Esophagus muscularis mucosa (tissue), 4 donors: Measurements from ENCODE around the gene CTSW. TPM values are rescaled to one million over a fixed set of nuclear protein-coding genes. Genes with fewer than 3 reads are reported as not detected.

Experiments
- DNase-seq: peaks from one replicate; pipeline ENCODE4 v3.0.0-alpha.2; 2017; ENCODE audit errors: extremely low spot score
- H3K27ac ChIP-seq, 4 donors: fragments of 200-600 bp; sonication (generic); replicated peaks in 1 of 4; 1 replicate in 3 of 4; 2 replicates in 1 of 4; pipeline ENCODE4 v1.5.1; 2016 to 2019; ENCODE audit warnings: mild to moderate bottlenecking in 1 of 4
- H3K27me3 ChIP-seq, 4 donors: fragments of 200-600 bp; sonication (generic); one replicate each; pipeline versions ENCODE4 v1.5.1 to v1.6.0; 2016 to 2019
- H3K36me3 ChIP-seq, 4 donors: fragments of 200-600 bp; sonication (generic); one replicate each; pipeline ENCODE4 v1.5.1; 2016 to 2019
- H3K4me1 ChIP-seq, 4 donors: fragments of 200-600 bp; sonication (generic); one replicate each; pipeline ENCODE4 v1.5.1; 2016 to 2019
- H3K4me3 ChIP-seq, 4 donors: fragments of 200-600 bp; sonication (generic); 1 replicate in 2 of 4; 2 replicates in 2 of 4; pipeline ENCODE4 v1.5.1; 2016 to 2019; ENCODE audit warnings: mild to moderate bottlenecking in 4 of 4, moderate library complexity in 1 of 4
- H3K9me3 ChIP-seq, 4 donors: fragments of 200-600 bp; sonication (generic); 1 replicate in 3 of 4; 2 replicates in 1 of 4; pipeline ENCODE4 v1.5.1; 2016 to 2019
- CTCF ChIP-seq, 3 experiments: fragments of 200-600 bp in 2 of 3; fragments of 450-650 bp in 1 of 3; sonication (generic) in 2 of 3; IDR thresholded peaks; one replicate each; pipeline ENCODE4 v1.5.1; 2017 to 2019; ENCODE audit warnings: antibody characterized with exemption in 3 of 3, mild to moderate bottlenecking in 2 of 3, moderate library complexity in 1 of 3
- EP300 ChIP-seq: sonication (generic); formaldehyde crosslinking; IDR thresholded peaks from one replicate; pipeline ENCODE4 v1.6.1; 2017; ENCODE audit warnings: antibody characterized with exemption
- POLR2A ChIP-seq: fragments of 450-650 bp; IDR thresholded peaks from one replicate; pipeline ENCODE4 v1.6.1; 2017; ENCODE audit warnings: antibody characterized with exemption, moderate library complexity, mild to moderate bottlenecking, low read depth
- POLR2AphosphoS5 ChIP-seq, 2 donors: sonication (generic); formaldehyde crosslinking; IDR thresholded peaks; one replicate each; pipeline ENCODE4 v1.6.1; 2017; ENCODE audit warnings: antibody characterized with exemption in 2 of 2
- WGBS: methylation state at CpG from one replicate; pipeline ENCODE4 v1.1.5; 2018; 5-methylcytosine and 5-hydroxymethylcytosine counted together
- intact Hi-C: fragments of 100-400 bp; cut with DNase I; formaldehyde crosslinking; loops from one replicate; pipeline ENCODE4 v1.15.1; 2023
- total RNA-seq, 4 donors: library from RNA; depleted of rRNA; stranded (reverse); fragments of >200 nt; gene quantifications; one replicate each; pipeline versions ENCODE4 v1.1.0 to v1.2.1, GENCODE V29; 2016

Gene CTSW
- total RNA-seq, 4 donors from 2014 or later = 0.83 to 2.7 (median 1.5) TPM

GRCh38 chr11:65864706-65865471 is 14.7 kb upstream of the CTSW start:
- no peak overlapping the region for H3K4me3 ChIP-seq
- peak overlapping the region in 1 of 4 donors; percentile 36 for H3K27ac ChIP-seq
- intact Hi-C loops = no loop called here
- TF ChIP-seq POLR2AphosphoS5 (IDR thresholded peaks at IDR 0.05) (no peak), EP300 (no peak)
- no peaks in the 10 kb centered on the region for H3K27me3 ChIP-seq
- H3K9me3 ChIP-seq = no peaks in the 10 kb centered on the region
- DNase-seq = no peak
- WGBS = 86% methylated on average over 13 of the region's 18 CpGs
- H3K36me3 ChIP-seq = peaks cover 35 to 84% (median 81%) of the 10 kb centered on the region in 4 donors
- H3K4me1 ChIP-seq = peaks cover 19 to 76% (median 49%) of the 10 kb centered on the region in 4 donors

DNA sequence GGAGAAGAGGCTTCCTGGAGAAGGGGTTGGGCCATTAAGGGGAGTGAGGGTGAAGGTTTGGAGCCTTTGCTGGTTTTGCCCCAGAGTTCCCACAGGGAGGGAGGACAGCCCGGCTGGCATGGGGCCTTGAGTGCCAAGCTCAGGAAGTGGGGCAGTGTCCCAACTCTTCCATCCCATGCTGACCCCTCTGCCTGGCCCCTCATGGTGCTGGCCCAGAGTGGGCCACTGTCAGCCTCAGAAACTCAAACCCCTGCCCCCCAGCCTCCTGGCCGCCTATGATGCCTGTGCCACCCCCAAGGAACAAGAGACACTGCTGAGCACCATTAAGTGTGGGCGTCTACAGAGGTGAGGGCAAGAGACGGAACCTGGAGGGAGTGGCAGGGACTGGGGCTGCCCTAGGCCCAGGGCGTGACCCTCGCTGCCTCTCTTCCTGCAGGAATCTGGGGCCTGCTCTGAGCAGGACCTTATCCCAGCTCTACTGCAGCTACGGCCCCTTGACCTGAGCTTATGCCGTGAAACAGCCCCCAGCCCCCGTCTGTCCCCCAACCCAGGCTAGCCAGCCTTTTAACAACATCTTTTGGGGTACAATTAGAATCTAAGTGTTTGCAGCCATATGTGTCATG is 14.0 kb upstream of the CTSW start:
- Histone ChIP-seq H3K27ac (peak overlapping the region in 1 of 4 donors; percentile 36), H3K4me1 (peaks cover 23 to 81% (median 54%) of the 10 kb centered on the region in 4 donors), H3K9me3 (no peaks in the 10 kb centered on the region), H3K36me3 (peaks cover 35 to 92% (median 85%) of the 10 kb centered on the region in 4 donors), H3K27me3 (no peaks in the 10 kb centered on the region), H3K4me3 (no peak overlapping the region)
- 60% methylated on average over 4 of the region's 9 CpGs for WGBS
- intact Hi-C loops = no loop called here
- no peak for DNase-seq
- TF ChIP-seq POLR2AphosphoS5 (IDR thresholded peaks at IDR 0.05) (no peak), CTCF (IDR thresholded peaks at IDR 0.05) (no peak), EP300 (no peak), POLR2A (no peak)

DNA sequence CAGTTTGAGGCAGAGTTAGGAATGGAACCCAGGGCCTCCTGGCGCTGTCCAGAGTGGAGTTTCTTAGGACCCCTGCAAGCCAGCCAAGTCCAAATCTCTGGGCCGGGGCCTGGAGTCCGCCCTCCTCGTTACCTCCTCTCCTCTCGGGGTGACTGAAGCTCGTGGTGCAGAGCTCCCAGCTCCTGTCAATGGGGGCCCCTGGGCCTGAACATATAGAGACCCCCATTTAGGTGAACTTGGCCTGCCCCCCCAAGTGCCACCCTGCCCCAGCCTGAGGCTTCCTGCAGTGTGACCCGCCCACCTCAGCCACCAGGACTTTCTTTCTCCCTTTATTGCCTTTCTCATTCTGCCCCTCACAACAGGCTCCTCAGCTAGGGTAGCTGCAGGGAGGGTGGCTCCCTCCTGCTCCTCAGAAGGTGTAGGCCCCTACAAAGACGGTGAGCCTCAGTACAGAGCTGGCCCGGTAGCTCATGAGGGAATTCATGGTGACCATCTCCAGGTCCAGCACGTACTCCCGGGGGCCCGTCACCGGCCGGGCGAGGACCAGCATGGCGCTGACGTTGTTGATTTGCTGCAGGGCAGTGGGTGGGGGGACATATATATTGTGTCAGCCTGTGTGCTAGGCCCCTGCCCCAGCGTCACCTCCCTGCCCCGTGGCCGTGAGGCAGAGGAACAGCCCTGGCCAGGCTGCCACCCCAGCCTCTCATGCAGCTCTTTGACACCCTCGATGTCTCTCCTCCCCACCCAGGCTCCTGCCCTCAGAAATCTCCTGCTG is 12.9 kb upstream of the CTSW start:
- H3K4me3 ChIP-seq = no peak overlapping the region
- peak overlapping the region in 1 of 4 donors; percentile 47 for H3K27ac ChIP-seq
- H3K9me3 ChIP-seq = no peaks in the 10 kb centered on the region
- WGBS = 72% methylated on average over 21 of the region's 21 CpGs
- DNase-seq = no peak
- peaks cover 35 to 95% (median 85%) of the 10 kb centered on the region in 4 donors for H3K36me3 ChIP-seq
- intact Hi-C loops = no loop called here
- TF ChIP-seq POLR2A (no peak), EP300 (no peak), CTCF (IDR thresholded peaks at IDR 0.05) (no peak), POLR2AphosphoS5 (IDR thresholded peaks at IDR 0.05) (no peak)
- no peaks in the 10 kb centered on the region for H3K27me3 ChIP-seq
- H3K4me1 ChIP-seq = peaks cover 25 to 82% (median 56%) of the 10 kb centered on the region in 4 donors

DNA sequence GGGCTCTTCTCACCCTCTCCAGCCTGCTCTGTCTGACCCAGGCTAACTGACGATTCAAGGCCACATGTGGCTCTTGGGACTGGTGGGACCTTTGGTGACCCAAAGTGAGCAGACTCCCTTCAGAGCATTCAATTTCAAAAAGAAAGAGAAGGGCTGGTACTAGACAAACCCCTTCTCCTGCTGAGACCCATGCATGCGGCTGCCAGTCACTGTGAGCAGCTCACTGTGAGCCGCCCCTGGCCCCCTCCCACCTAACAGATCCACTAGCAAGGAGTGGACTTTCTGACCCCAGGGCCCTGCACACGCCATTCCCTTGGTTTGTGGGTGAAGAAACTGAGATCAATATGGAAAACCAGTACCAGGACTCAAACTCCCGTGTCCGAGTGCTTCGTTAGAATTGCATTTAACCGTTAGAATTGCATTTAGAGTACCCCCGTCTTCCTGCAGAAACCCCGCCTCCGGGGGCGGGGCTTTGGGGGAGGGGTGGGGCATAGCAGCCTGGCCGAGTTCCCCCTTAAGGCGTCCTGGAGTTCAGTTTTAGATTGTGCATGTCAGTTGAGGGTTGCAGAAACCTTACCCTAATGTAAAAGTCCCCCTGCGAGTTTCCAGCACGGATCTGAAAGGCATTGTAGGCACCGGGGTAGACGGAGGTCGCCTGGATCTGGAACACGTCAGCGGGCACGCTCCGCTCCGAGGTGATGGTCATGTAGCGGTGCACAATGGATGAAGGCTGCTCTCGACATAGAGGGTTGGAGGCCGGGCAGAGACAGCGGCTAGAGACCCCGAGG is 12.2 kb upstream of the CTSW start:
- H3K36me3 ChIP-seq = peaks cover 31 to 87% (median 77%) of the 10 kb centered on the region in 4 donors
- no peak for DNase-seq

DNA sequence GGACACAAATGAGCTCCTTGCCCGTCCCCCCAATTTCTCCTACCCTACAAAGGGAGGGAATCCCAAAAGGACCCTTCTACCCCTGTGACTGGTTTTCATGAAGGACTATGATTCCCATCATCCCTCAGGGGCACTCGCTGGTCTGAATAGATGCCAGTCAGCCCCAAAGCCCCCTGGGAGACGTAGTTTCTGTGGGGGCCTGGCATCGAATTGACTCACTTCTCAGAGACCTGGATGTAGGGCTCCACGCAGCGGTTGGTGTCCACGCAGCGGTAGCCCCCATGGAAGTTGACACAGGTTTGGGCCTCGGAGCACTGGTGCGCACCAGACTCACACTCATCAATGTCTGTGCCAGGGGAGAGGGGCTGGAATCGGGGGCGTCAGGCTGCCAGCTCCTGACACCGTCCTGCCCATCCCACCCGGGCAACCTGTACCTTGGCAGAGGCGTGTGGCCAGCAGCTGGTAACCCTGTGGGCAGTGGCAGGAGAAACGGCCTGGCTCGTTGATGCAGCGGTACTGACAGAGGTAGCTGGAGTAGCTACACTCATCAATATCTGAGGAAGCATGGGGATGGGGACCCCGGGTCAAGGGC is 11.5 kb upstream of the CTSW start:
- Histone ChIP-seq H3K4me3 (no peak overlapping the region), H3K27me3 (no peaks in the 10 kb centered on the region), H3K4me1 (peaks cover 23 to 82% (median 53%) of the 10 kb centered on the region in 4 donors), H3K36me3 (peaks cover 31 to 80% (median 70%) of the 10 kb centered on the region in 4 donors), H3K27ac (peak overlapping the region in 3 of 4 donors; percentile 22 to 47 (median 27)), H3K9me3 (no peaks in the 10 kb centered on the region)
- WGBS = 84% methylated on average over 19 of the region's 19 CpGs
- DNase-seq = no peak
- intact Hi-C loops = no loop called here
- no peak for TF ChIP-seq CTCF (IDR thresholded peaks at IDR 0.05)
- no peak for TF ChIP-seq POLR2AphosphoS5 (IDR thresholded peaks at IDR 0.05)

More for the DNA sequence above, 12.2 kb upstream of the CTSW start:
- Histone ChIP-seq H3K27ac (peak overlapping the region in 3 of 4 donors; percentile 22 to 47 (median 27)), H3K4me3 (no peak overlapping the region), H3K4me1 (peaks cover 23 to 82% (median 55%) of the 10 kb centered on the region in 4 donors), H3K9me3 (no peaks in the 10 kb centered on the region), H3K27me3 (no peaks in the 10 kb centered on the region)
- TF ChIP-seq EP300 (no peak), POLR2A (no peak), POLR2AphosphoS5 (IDR thresholded peaks at IDR 0.05) (peak in 1 of 2 donors; percentile 2)
- WGBS = 59% methylated on average over 24 of the region's 29 CpGs
- intact Hi-C loops = no loop called here
